GM21528 (cell line): ENCODE measurements around the gene ZDHHC16.
"Not testable (repeated sequence)": the region's sequence is repeated elsewhere in the genome, so short reads cannot be mapped to it uniquely, and the experiment has no call there.

Source experiments
- ATAC-seq: cut with Tn5 transposase; IDR thresholded peaks from one replicate; pipeline ENCODE4 v1.9.1; 2021; ENCODE audit warnings: mild to moderate bottlenecking, moderate library complexity; ENCODE audit not compliant: unreplicated experiment, low FRiP score

Gene ZDHHC16

GRCh38 chr10:97445722-97446639, at the start of gene ZDHHC16, which contains the start of gene EXOSC1:
Gene ZDHHC16, plus strand, starts transcription at chr10:97446175. Its CDS starts 5,501 bp downstream, at chr10:97451676.
Gene EXOSC1, minus strand, starts transcription at chr10:97446006. Its CDS starts 21 bp downstream, at chr10:97445985.
- peak; percentile 93 for ATAC-seq

GRCh38 chr10:97399843-97400545, 46.0 kb upstream of the ZDHHC16 start:
- no peak for ATAC-seq

- ATAC-seq = peak; percentile 95
These were observed 45.1 kb upstream of the ZDHHC16 start, which contains the start of gene RRP12 for GRCh38 chr10:97400665-97401454. Gene RRP12, minus strand, starts transcription at chr10:97401340. Its CDS starts 109 bp downstream, at chr10:97401231.

- ATAC-seq = no peak
These were observed 44.5 kb upstream of the ZDHHC16 start for GRCh38 chr10:97401455-97401919.

- no peak for ATAC-seq
These were observed 41.9 kb upstream of the ZDHHC16 start for GRCh38 chr10:97404044-97404443.

GRCh38 chr10:97406064-97406463, 39.9 kb upstream of the ZDHHC16 start:
- no peak for ATAC-seq

- not testable (repeated sequence) for ATAC-seq
These were observed 39.5 kb upstream of the ZDHHC16 start for GRCh38 chr10:97406483-97406882.

- peak; percentile 87 for ATAC-seq
These were observed 38.6 kb upstream of the ZDHHC16 start for GRCh38 chr10:97407211-97407951.

GRCh38 chr10:97407952-97408248, 38.1 kb upstream of the ZDHHC16 start:
- no peak for ATAC-seq

- ATAC-seq = no peak
These were observed 37.4 kb upstream of the ZDHHC16 start for GRCh38 chr10:97408496-97408992.

- no peak for ATAC-seq
These were observed 34.6 kb upstream of the ZDHHC16 start for GRCh38 chr10:97411406-97411805.

GRCh38 chr10:97412891-97413304, 33.1 kb upstream of the ZDHHC16 start:
- ATAC-seq = no peak

GRCh38 chr10:97416565-97416964, 29.4 kb upstream of the ZDHHC16 start:
- ATAC-seq = no peak

- ATAC-seq = not testable (repeated sequence)
These were observed 22.2 kb upstream of the ZDHHC16 start for GRCh38 chr10:97423757-97424098.

- peak; percentile 73 for ATAC-seq
These were observed 19.8 kb upstream of the ZDHHC16 start, which contains the start of gene PGAM1 for GRCh38 chr10:97425964-97426775. Gene PGAM1, plus strand, starts transcription at chr10:97426191. Its CDS starts 117 bp downstream, at chr10:97426308.

- ATAC-seq = no peak
These were observed 19.0 kb upstream of the ZDHHC16 start for GRCh38 chr10:97426776-97427570.

GRCh38 chr10:97427571-97428179, 18.3 kb upstream of the ZDHHC16 start:
- ATAC-seq = no peak

GRCh38 chr10:97428572-97428981, 17.4 kb upstream of the ZDHHC16 start:
- ATAC-seq = no peak
